GM12872 (cell line): ENCODE results near the gene AZIN2.

ENCODE experiments used
- CTCF ChIP-seq: IDR thresholded peaks from 3 replicates; pipeline ENCODE4 v1.5.1; 2011; ENCODE audit warnings: low read depth, mild to moderate bottlenecking, low read length, moderate library complexity; ENCODE audit not compliant: insufficient read depth

Gene AZIN2

GRCh38 chr1:33120436-33121231, 39.7 kb downstream of the AZIN2 start:
- TF ChIP-seq CTCF, result no peak

- TF ChIP-seq CTCF, result no peak
Observed at GRCh38 chr1:33121728-33122127, 40.8 kb downstream of the AZIN2 start.

DNA sequence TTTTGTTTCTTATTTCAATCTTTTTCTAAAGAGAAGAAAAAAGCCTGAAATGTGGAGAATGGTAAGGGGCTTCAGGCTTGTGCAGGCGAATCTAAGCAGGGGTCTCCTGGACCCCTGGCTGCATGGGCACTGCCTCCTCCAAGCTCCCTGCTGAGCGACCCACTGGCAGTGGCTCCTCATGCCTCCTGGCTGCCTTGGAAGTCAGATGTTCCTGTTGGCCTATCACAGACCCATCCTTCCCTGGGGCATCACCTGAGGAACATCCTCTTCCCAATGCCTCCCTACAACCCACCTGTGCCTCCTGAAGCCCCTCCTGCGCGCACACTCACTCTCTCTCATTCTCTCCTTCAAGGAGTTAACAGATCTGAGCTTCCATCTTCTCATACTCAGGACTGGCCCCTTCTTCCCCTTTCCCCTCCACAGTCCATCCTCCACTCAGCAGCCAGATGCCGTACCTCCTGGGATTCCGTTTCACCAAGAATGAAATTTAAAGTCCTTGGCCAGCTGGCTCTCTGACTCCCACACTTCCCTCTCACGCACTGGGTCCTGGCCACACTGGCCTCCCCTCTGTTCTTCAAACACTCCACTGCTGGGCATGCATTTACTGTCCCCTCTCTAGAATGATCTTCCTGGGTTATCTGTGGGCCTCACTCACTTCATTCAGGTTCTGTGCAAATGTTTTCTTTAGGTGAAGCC, 41.7 kb downstream of the AZIN2 start:
- TF ChIP-seq CTCF, result no peak

- TF ChIP-seq CTCF, result no peak
Observed at GRCh38 chr1:33123266-33123665, 42.3 kb downstream of the AZIN2 start.

GRCh38 chr1:33126411-33127000, 45.6 kb downstream of the AZIN2 start:
- TF ChIP-seq CTCF, result no peak

GRCh38 chr1:33127001-33127823, 46.3 kb downstream of the AZIN2 start:
- TF ChIP-seq CTCF, result peak; percentile 95

DNA sequence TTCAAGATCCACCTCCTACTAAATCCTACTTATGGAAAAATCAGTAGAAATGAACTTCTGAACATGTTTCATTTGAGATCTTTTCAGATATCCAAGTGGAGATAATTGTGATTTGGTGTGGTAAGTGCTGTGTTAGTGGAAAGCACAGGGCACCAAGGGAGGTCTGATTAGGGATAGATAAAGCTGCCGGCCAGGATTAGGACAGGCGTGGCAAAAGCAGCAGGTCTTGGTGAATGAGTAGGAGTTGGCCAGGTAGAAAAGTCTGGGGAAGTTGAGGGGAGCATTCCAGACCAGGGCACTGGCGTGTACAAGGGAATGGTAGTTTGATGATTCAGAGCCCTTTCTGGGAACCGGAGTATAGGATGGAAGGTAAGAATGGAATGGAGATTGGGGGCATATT, 47.8 kb downstream of the AZIN2 start:
- no peak for TF ChIP-seq CTCF
